Measurements from ENCODE around the gene SPEG. TPM values are rescaled to one million over a fixed set of nuclear protein-coding genes. Genes with fewer than 3 reads are reported as not detected.
A peak's percentile ranks its signal among the peaks of the same experiment; 100 is the strongest.

SPEG gene
- total and polyA plus RNA-seq, 2 of the 8 experiments (the other 6 are each of a cell fraction or from before 2014, with no cell fraction given) = 19.9 to 32.0 TPM

DNA sequence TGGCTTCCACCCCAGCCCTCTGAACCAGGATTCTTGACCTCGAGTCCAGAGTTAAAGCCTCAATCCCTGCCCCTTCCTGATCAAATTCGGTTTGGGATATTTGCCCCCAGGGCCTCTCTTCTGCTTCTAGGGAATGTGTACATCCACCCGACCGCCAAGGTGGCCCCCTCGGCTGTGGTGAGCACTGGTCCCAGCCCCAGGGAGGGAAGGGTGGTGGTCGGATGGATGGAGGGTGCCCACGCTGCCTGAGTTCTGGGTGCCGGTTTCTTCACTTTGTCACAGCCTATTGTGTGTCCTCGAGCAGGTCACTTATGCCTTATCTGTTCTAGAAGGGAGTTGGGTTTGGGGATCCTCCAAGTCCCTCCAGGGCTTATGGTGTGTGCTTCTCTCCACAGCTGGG is 70.9 kb downstream of the SPEG start:
- H3K56ac ChIP-seq (replicated peaks; ENCODE audit: insufficient read length, low read depth, low read length) = no peak overlapping the region
- H3K4me1 ChIP-seq (replicated peaks in 1 of 4; ENCODE audit: control insufficient read depth in 3 of 4, insufficient read depth in 4 of 4, low read length in 3 of 4) = peaks cover 4 to 45% (median 35%) of the 10 kb centered on the region in 4 experiments
- no peak overlapping the region for H3K4me3 ChIP-seq (ENCODE audit: extremely low read depth in 1 of 4, insufficient read depth in 2 of 4, low read depth in 3 of 4, low read length in 4 of 4)
- no peaks in the 10 kb centered on the region for H4K20me1 ChIP-seq (replicated peaks in 1 of 2; ENCODE audit: control insufficient read depth in 1 of 2, insufficient read depth in 2 of 2, low read length in 2 of 2)
- H3K9me3 ChIP-seq (ENCODE audit: insufficient read depth in 2 of 2, low read depth in 1 of 2, low read length in 1 of 2) = no peaks in the 10 kb centered on the region
- POLR2A ChIA-PET (ENCODE audit: partially characterized antibody) = interaction anchor here (0.6 to 11.0 kb wide), 6 partner anchors 14 to 70 kb away, joined by 3 to 216 read pairs (median 4); partner anchors contain the start of genes GMPPA and SPEG
- no peak overlapping the region for H2BK120ac ChIP-seq (replicated peaks; ENCODE audit: low read depth, low read length)
- DNase-seq (ENCODE audit: low read depth in 1 of 2, low spot score in 2 of 2) (no peak), FAIRE-seq (no peak)
- TF ChIP-seq JUND (IDR thresholded peaks at IDR 0.05; ENCODE audit: low read length) = no peak
- no peak for TF ChIP-seq TAF7 (optimal IDR thresholded peaks at IDR 0.05; ENCODE audit: borderline replicate concordance, low read depth, low read length)
- TF ChIP-seq BRCA1 (IDR thresholded peaks at IDR 0.05; ENCODE audit: low read depth, low read length) = no peak
- no peak for TF ChIP-seq NRF1 (IDR thresholded peaks at IDR 0.05; ENCODE audit: low read depth, low read length)
- no peak for TF ChIP-seq SAP30 (IDR thresholded peaks at IDR 0.05; ENCODE audit: insufficient read depth, insufficient replicate concordance, low read length)
- no peak for TF ChIP-seq SP2 (IDR thresholded peaks at IDR 0.05; ENCODE audit: low read length)
- no peak for TF ChIP-seq RAD21 (IDR thresholded peaks at IDR 0.05 in 1 of 2, conservative IDR thresholded peaks at IDR 0.05 in 1 of 2; ENCODE audit: low read depth in 2 of 2, low read length in 2 of 2)
- no peak overlapping the region; the same call in 1 of the 2 replicates for H2BK15ac ChIP-seq (ENCODE audit: low read length)
- H3K36me3 ChIP-seq (ENCODE audit: control insufficient read depth in 2 of 4, insufficient read depth in 4 of 4, low read length in 3 of 4) = peaks cover 0 to 7% (median 0%) of the 10 kb centered on the region in 4 experiments; a peak in 2 of 8 replicates
- no peaks in the 10 kb centered on the region for H3K79me2 ChIP-seq (ENCODE audit: control insufficient read depth in 1 of 2, insufficient read depth in 2 of 2, low read length in 2 of 2)
- H3K23ac ChIP-seq (ENCODE audit: insufficient read length) = no peak overlapping the region
- H4K8ac ChIP-seq (ENCODE audit: extremely low read depth, insufficient read depth, low read length) = no peak overlapping the region
- H2AFZ ChIP-seq (ENCODE audit: low read length) = no peak overlapping the region
- H3K4ac ChIP-seq (replicated peaks; ENCODE audit: insufficient read length, low read depth, low read length) = no peak overlapping the region
- 0 out of 7 replicates have a peak, but pooled peaks cover 0 to 3% (median 0%) of the 10 kb centered on the region in 4 experiments for H3K27me3 ChIP-seq (replicated peaks in 1 of 4; ENCODE audit: control insufficient read depth in 3 of 4, extremely low read depth in 1 of 4, insufficient read depth in 3 of 4, low read length in 3 of 4)
- 88% methylated on average over 6 of the region's 9 CpGs; no CpG with 5 or more reads in 1 of the 2 experiments for WGBS, 2 experiments (ENCODE audit: extremely low coverage in 1 of 2, insufficient coverage in 1 of 2, insufficient read length in 1 of 2, insufficient replicate concordance in 2 of 2, low coverage in 1 of 2, low lambda C conversion rate in 2 of 2, missing lambda C conversion rate in 1 of 2)
- H3K9ac ChIP-seq (replicated peaks in 1 of 4; ENCODE audit: extremely low read depth in 1 of 4, low read depth in 3 of 4, low read length in 3 of 4) = no peak overlapping the region
- H3K79me1 ChIP-seq (ENCODE audit: low read depth, low read length) = no peaks in the 10 kb centered on the region; the same call in 1 of the 2 replicates
- H2BK12ac ChIP-seq (ENCODE audit: low read depth, low read length) = peak overlapping the region; percentile 95; the same call in 1 of the 2 replicates
- peak overlapping the region; percentile 99; the same call in 1 of the 2 replicates for H2BK5ac ChIP-seq (ENCODE audit: low read depth, low read length)
- CTCF ChIA-PET (ENCODE audit: partially characterized antibody) = interaction anchor here (4.8 to 113.1 kb wide), 4 partner anchors 19 to 102 kb away, joined by 40 to 7248 read pairs (median 188); partner anchors contain the start of genes DES, GMPPA and SPEG
- no peak overlapping the region for H3K27ac ChIP-seq (ENCODE audit: low read depth, low read length)
- H2AK5ac ChIP-seq (ENCODE audit: low read depth, low read length) = 0 out of 2 replicates have a peak overlapping the region, but pooled peaks have one; percentile 76
- H3K23me2 ChIP-seq (ENCODE audit: low read depth, low read length) = peaks cover 6% of the 10 kb centered on the region
- H3K4me2 ChIP-seq (ENCODE audit: insufficient read depth in 1 of 2, low read depth in 2 of 2, low read length in 2 of 2) = no peak overlapping the region
- H3K18ac ChIP-seq (ENCODE audit: extremely low read depth, low read length) = peak overlapping the region; percentile 93; the same call in 1 of the 2 replicates
- H4K91ac ChIP-seq (replicated peaks; ENCODE audit: insufficient read length, low read length) = peak overlapping the region; percentile 39
- no peak overlapping the region for H4K5ac ChIP-seq (ENCODE audit: insufficient read length, low read depth, low read length)
- H2BK20ac ChIP-seq (ENCODE audit: low read length) = peak overlapping the region; percentile 83; the same call in 1 of the 2 replicates
- no peak overlapping the region for H3K14ac ChIP-seq (ENCODE audit: insufficient read length)
